HepG2 (cell line): Measurements from ENCODE around the gene VAMP2. TPM values are rescaled to one million over a fixed set of nuclear protein-coding genes. Genes with fewer than 3 reads are reported as not detected.

Source experiments
- ATF7 ChIP-seq, 2 experiments: fragments of 450-650 bp in 1 of 2; sonication (generic) in 1 of 2; formaldehyde crosslinking in 1 of 2; IDR thresholded peaks; 2 replicates each; pipeline versions ENCODE4 v1.4.0 to v1.6.1; 2016 to 2020; ENCODE audit warnings: antibody characterized with exemption in 1 of 2, mild to moderate bottlenecking in 1 of 2, missing genetic modification reagents in 1 of 2
- CEBPG ChIP-seq: IDR thresholded peaks from 2 replicates; pipeline ENCODE4 v1.6.1; 2016
- FOXK1 ChIP-seq: sonication (generic); formaldehyde crosslinking; IDR thresholded peaks from 2 replicates; pipeline ENCODE4 v1.4.0; 2020; ENCODE audit warnings: low read depth, missing genetic modification reagents, borderline replicate concordance
- GABPB1 ChIP-seq: IDR thresholded peaks from 2 replicates; pipeline ENCODE4 v1.6.1; 2016; ENCODE audit warnings: mild to moderate bottlenecking, missing genetic modification reagents, moderate library complexity, missing compliant biosample characterization
- KDM5B ChIP-seq: sonication (generic); formaldehyde crosslinking; IDR thresholded peaks from 2 replicates; pipeline ENCODE4 v1.4.0; 2020; ENCODE audit warnings: missing genetic modification reagents, mild to moderate bottlenecking, borderline replicate concordance
- MAFF ChIP-seq: IDR thresholded peaks from 2 replicates; pipeline ENCODE4 v1.6.1; 2011; ENCODE audit warnings: low read depth, low read length, improper control_type of control experiment
- NCOA1 ChIP-seq: sonication (generic); formaldehyde crosslinking; IDR thresholded peaks from 2 replicates; pipeline ENCODE4 v1.9.0; 2021; ENCODE audit warnings: missing genetic modification reagents
- NR2F2 ChIP-seq: IDR thresholded peaks from 2 replicates; pipeline ENCODE4 v1.6.1; 2012; ENCODE audit warnings: low read depth, inconsistent platforms, borderline replicate concordance
- SALL2 ChIP-seq: sonication (generic); formaldehyde crosslinking; IDR thresholded peaks from 2 replicates; pipeline ENCODE4 v1.8.1; 2023; ENCODE audit warnings: mild to moderate bottlenecking, missing genetic modification reagents, inconsistent platforms
- SAP130 ChIP-seq: IDR thresholded peaks from 2 replicates; pipeline ENCODE4 v1.6.1; 2016; ENCODE audit warnings: low read depth
- THAP11 ChIP-seq: IDR thresholded peaks from 2 replicates; pipeline ENCODE4 v1.6.1; 2016; ENCODE audit warnings: missing biosample characterization, missing genetic modification reagents
- ZBTB7B ChIP-seq: sonication (generic); formaldehyde crosslinking; IDR thresholded peaks from 2 replicates; pipeline ENCODE4 v1.4.0; 2020; ENCODE audit warnings: missing genetic modification reagents
- ZNF160 ChIP-seq: sonication (generic); formaldehyde crosslinking; IDR thresholded peaks from 2 replicates; pipeline ENCODE4 v1.8.0; 2022; ENCODE audit warnings: mild to moderate bottlenecking, inconsistent platforms, missing genetic modification reagents
- ZNF274 ChIP-seq: sonication (generic); formaldehyde crosslinking; IDR thresholded peaks from 2 replicates; pipeline ENCODE4 v1.5.1; 2020; ENCODE audit warnings: mild to moderate bottlenecking, missing genetic modification reagents
- ZNF563 ChIP-seq: sonication (generic); formaldehyde crosslinking; IDR thresholded peaks from 2 replicates; pipeline ENCODE4 v1.8.0; 2022; ENCODE audit warnings: mild to moderate bottlenecking, moderate library complexity, missing genetic modification reagents
- ZNF709 ChIP-seq: sonication (generic); formaldehyde crosslinking; IDR thresholded peaks from 2 replicates; pipeline ENCODE4 v1.5.0; 2020; ENCODE audit warnings: mild to moderate bottlenecking, missing genetic modification reagents
- ZNF775 ChIP-seq: sonication (generic); formaldehyde crosslinking; IDR thresholded peaks from 2 replicates; pipeline ENCODE4 v1.4.0; 2020; ENCODE audit warnings: missing genetic modification reagents, mild to moderate bottlenecking, moderate library complexity, borderline replicate concordance
- polyA plus RNA-seq, 8 experiments: library from polyadenylated mRNA; depleted of rRNA in 3 of 8; stranded (reverse) in 7 of 8; unstranded in 1 of 8; fragments of >200 nt; fragmentation: Illumina TruSeq in 4 of 8; extraction: Trizol in 4 of 8; gene quantifications; 2 replicates each; pipeline versions ENCODE4 v1.2.1 to v1.2.3, GENCODE V29; 2011 to 2016; ENCODE audit warnings: low read depth in 4 of 8, missing spikeins in 1 of 8, mixed read lengths in 1 of 8; ENCODE audit not compliant: insufficient read depth in 1 of 8
- total RNA-seq, 5 experiments: library from RNA; depleted of rRNA; stranded (reverse); fragments of >200 nt; fragmentation: Illumina TruSeq; extraction: Trizol; gene quantifications; 2 replicates each; pipeline ENCODE4 v1.2.3, GENCODE V29; 2016; ENCODE audit warnings: low read depth in 1 of 5
- TF ChIP-seq, protein P1 (sequence below): sonication (generic); formaldehyde crosslinking; IDR thresholded peaks from 2 replicates; pipeline ENCODE4 v1.8.1; 2022; ENCODE audit warnings: mild to moderate bottlenecking, missing genetic modification reagents
- TF ChIP-seq, protein P2 (sequence below): IDR thresholded peaks from 2 replicates; pipeline ENCODE4 v1.6.1; 2016; ENCODE audit warnings: low read depth, control low read depth
- TF ChIP-seq, protein P3 (sequence below): sonication (generic); formaldehyde crosslinking; conservative IDR thresholded peaks from 2 replicates; pipeline ENCODE4 v1.8.0; 2022; ENCODE audit warnings: mild to moderate bottlenecking, moderate library complexity, missing genetic modification reagents
- TF ChIP-seq, protein P4 (sequence below): sonication (generic); formaldehyde crosslinking; IDR thresholded peaks from 2 replicates; pipeline ENCODE4 v1.4.0; 2020; ENCODE audit warnings: missing genetic modification reagents

Gene VAMP2
- total and polyA plus RNA-seq, 2 of the 13 experiments (the other 11 are each of a cell fraction or from before 2014, with no cell fraction given), result 3.9 to 17.2 TPM

DNA sequence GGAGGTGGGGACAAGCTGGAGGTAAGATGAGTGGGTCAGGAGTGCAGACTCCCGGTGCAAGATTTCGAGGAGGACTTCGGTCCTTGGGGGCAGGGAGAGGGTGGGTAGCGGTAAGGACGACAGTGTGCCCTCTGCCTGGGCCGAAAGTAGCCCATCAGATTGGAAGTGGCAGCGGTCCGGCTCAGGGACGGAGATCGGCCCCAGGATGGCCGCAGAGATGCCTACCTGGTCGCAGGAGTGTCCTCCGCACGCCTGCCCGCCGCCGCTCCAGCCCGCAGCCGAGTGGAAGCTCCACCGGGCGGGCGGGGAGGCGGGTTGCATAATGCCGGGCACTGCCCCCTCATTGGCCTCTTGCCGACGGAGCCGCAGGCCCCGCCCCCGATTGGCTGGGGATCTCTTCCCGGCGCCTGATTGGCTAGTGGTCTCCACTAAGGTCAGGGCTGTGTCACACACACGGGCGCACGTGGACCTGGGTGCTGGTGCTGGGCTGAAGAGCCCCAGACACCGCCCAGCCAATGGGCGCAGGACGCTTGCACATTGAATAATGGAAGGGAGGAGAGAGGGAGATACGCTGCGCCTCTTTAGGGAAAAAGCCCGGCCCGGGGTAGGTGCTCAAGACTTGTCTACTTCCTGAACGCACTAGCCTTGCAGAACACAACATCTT is 10.5 kb downstream of the VAMP2 start, which contains the start of gene PER1 (continued):
- TF ChIP-seq, protein P1, sequence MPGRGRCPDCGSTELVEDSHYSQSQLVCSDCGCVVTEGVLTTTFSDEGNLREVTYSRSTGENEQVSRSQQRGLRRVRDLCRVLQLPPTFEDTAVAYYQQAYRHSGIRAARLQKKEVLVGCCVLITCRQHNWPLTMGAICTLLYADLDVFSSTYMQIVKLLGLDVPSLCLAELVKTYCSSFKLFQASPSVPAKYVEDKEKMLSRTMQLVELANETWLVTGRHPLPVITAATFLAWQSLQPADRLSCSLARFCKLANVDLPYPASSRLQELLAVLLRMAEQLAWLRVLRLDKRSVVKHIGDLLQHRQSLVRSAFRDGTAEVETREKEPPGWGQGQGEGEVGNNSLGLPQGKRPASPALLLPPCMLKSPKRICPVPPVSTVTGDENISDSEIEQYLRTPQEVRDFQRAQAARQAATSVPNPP (CRISPR knock-in tag), result no peak
- TF ChIP-seq ZBTB7B (no peak), CEBPG (CRISPR knock-in tag) (peak; percentile 90), NCOA1 (CRISPR knock-in tag) (no peak), SALL2 (CRISPR knock-in tag) (no peak), NR2F2 (0 out of 2 replicates have a peak, but pooled peaks have one; percentile 49), ZNF775 (CRISPR knock-in tag) (no peak), ZNF160 (CRISPR knock-in tag) (0 out of 2 replicates have a peak, but pooled peaks have one; percentile 27), ZNF274 (CRISPR knock-in tag) (no peak; the same call in 1 of the 2 replicates), SAP130 (peak; percentile 78), KDM5B (CRISPR knock-in tag) (peak; percentile 65; the same call in 1 of the 2 replicates), THAP11 (0 out of 2 replicates have a peak, but pooled peaks have one; percentile 50), FOXK1 (CRISPR knock-in tag) (peak; percentile 48; the same call in 1 of the 2 replicates), GABPB1 (CRISPR knock-in tag) (peak; percentile 72; the same call in 1 of the 2 replicates), ZNF709 (CRISPR knock-in tag) (peak; percentile 59; the same call in 1 of the 2 replicates), ZNF563 (CRISPR knock-in tag) (0 out of 2 replicates have a peak, but pooled peaks have one; percentile 29), MAFF (no peak), ATF7 (IDR thresholded peaks at IDR 0.05) (no peak), ATF7 (CRISPR knock-in tag; IDR thresholded peaks at IDR 0.05) (0 out of 2 replicates have a peak, but pooled peaks have one; percentile 42)
- TF ChIP-seq, protein P2, sequence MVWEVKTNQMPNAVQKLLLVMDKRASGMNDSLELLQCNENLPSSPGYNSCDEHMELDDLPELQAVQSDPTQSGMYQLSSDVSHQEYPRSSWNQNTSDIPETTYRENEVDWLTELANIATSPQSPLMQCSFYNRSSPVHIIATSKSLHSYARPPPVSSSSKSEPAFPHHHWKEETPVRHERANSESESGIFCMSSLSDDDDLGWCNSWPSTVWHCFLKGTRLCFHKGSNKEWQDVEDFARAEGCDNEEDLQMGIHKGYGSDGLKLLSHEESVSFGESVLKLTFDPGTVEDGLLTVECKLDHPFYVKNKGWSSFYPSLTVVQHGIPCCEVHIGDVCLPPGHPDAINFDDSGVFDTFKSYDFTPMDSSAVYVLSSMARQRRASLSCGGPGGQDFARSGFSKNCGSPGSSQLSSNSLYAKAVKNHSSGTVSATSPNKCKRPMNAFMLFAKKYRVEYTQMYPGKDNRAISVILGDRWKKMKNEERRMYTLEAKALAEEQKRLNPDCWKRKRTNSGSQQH (CRISPR knock-in tag), result peak; percentile 72; the same call in 1 of the 2 replicates
- TF ChIP-seq, protein P3, sequence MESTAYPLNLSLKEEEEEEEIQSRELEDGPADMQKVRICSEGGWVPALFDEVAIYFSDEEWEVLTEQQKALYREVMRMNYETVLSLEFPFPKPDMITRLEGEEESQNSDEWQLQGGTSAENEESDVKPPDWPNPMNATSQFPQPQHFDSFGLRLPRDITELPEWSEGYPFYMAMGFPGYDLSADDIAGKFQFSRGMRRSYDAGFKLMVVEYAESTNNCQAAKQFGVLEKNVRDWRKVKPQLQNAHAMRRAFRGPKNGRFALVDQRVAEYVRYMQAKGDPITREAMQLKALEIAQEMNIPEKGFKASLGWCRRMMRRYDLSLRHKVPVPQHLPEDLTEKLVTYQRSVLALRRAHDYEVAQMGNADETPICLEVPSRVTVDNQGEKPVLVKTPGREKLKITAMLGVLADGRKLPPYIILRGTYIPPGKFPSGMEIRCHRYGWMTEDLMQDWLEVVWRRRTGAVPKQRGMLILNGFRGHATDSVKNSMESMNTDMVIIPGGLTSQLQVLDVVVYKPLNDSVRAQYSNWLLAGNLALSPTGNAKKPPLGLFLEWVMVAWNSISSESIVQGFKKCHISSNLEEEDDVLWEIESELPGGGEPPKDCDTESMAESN (CRISPR knock-in tag), result no peak
- TF ChIP-seq, protein P4, sequence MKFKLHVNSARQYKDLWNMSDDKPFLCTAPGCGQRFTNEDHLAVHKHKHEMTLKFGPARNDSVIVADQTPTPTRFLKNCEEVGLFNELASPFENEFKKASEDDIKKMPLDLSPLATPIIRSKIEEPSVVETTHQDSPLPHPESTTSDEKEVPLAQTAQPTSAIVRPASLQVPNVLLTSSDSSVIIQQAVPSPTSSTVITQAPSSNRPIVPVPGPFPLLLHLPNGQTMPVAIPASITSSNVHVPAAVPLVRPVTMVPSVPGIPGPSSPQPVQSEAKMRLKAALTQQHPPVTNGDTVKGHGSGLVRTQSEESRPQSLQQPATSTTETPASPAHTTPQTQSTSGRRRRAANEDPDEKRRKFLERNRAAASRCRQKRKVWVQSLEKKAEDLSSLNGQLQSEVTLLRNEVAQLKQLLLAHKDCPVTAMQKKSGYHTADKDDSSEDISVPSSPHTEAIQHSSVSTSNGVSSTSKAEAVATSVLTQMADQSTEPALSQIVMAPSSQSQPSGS (CRISPR knock-in tag), result peak; percentile 53; the same call in 1 of the 2 replicates
